OCI-LY1 (cell line): ENCODE measurements around the gene TRPM3.

Experiments used
- CTCF ChIP-seq: fragments of 200-600 bp; sonication (generic), shearing (Covaris generic); IDR thresholded peaks from 2 replicates; pipeline ENCODE4 v1.5.1; 2017; ENCODE audit warnings: mild to moderate bottlenecking, antibody characterized with exemption, low read length, moderate library complexity, mixed read lengths
- EZH2 ChIP-seq: fragments of 200-600 bp; sonication (generic), shearing (Covaris generic); IDR thresholded peaks from 2 replicates; pipeline ENCODE4 v1.8.0; 2017; ENCODE audit warnings: borderline replicate concordance, mixed run types, mild to moderate bottlenecking, antibody characterized with exemption, low read length, moderate library complexity, mixed read lengths

GRCh38 chr9:70517926-70518610, 603.4 kb downstream of the TRPM3 start:
- TF ChIP-seq CTCF (no peak), EZH2 (no peak)
